HFFc6 (cell line): ENCODE results near the gene FAM168A. TPM values are rescaled to one million over a fixed set of nuclear protein-coding genes. Genes with fewer than 3 reads are reported as not detected.

Experiments
- DNase-seq: peaks from one replicate; pipeline ENCODE4 v3.0.0-alpha.2; 2018
- H3K27ac Mint-ChIP-seq: 2 replicates; pipeline ENCODE4 v1.8.0; 2020; ENCODE audit warnings: mild to moderate bottlenecking, mixed read lengths
- H3K27me3 Mint-ChIP-seq: 2 replicates; pipeline ENCODE4 v1.8.0; 2021; ENCODE audit warnings: mild to moderate bottlenecking, moderate library complexity, mixed read lengths; ENCODE audit not compliant: insufficient read depth
- H3K36me3 Mint-ChIP-seq: 2 replicates; pipeline ENCODE4 v1.8.0; 2021; ENCODE audit warnings: low read depth, mixed read lengths
- H3K4me1 Mint-ChIP-seq: 2 replicates; pipeline ENCODE4 v1.8.0; 2020; ENCODE audit warnings: low read depth, mixed read lengths
- H3K4me3 Mint-ChIP-seq: 2 replicates; pipeline ENCODE4 v1.8.0; 2020; ENCODE audit warnings: mild to moderate bottlenecking, moderate library complexity, mixed read lengths
- H3K9me3 Mint-ChIP-seq: 2 replicates; pipeline ENCODE4 v1.8.0; 2020; ENCODE audit warnings: mild to moderate bottlenecking, mixed read lengths
- total RNA-seq, 6 experiments: library from RNA; stranded (reverse); fragmentation: NEBNext Ultra II Directional; extraction: Animal tissue kit (Norgen Biotek cat#: 25700); gene quantifications; 2 replicates in 1 of 6; 3 replicates in 5 of 6; pipeline ENCODE4 v1.2.3, GENCODE V29; 2021
- TF ChIP-seq, protein P1 (sequence below): fragments of 200-600 bp; sonication (generic); IDR thresholded peaks from 2 replicates; pipeline ENCODE4 v1.5.0; 2021; ENCODE audit warnings: antibody characterized with exemption, mild to moderate bottlenecking

FAM168A gene
- total RNA-seq, 6 experiments from 2014 or later = 32.6 to 40.1 (median 38.8) TPM

DNA sequence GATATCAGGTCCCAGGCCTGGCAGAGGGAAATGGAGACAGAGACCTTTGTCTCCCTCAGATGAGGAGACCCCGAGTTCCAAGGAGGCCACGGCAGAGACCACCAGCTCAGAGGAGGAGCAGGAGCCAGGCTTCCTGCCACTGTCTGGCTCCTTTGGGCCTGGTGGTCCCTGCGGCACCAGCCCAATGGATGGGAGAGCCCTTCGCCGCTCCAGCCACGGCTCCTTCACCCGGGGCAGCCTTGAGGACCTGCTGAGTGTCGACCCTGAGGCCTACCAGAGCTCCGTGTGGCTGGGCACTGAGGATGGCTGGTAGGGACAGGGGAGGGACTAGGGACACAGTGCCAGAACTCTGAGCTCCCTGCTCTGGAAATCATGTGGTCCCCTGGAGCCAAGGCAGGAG is 234.8 kb downstream of the FAM168A start:
- peaks cover 11% of the 10 kb centered on the region for H3K27me3 Mint-ChIP-seq
- H3K36me3 Mint-ChIP-seq = peaks cover 26% of the 10 kb centered on the region
- no peak for DNase-seq
- H3K27ac Mint-ChIP-seq = no peak overlapping the region
- peaks cover 9% of the 10 kb centered on the region for H3K4me1 Mint-ChIP-seq
- no peak overlapping the region for H3K4me3 Mint-ChIP-seq
- no peaks in the 10 kb centered on the region for H3K9me3 Mint-ChIP-seq
- TF ChIP-seq, protein P1, sequence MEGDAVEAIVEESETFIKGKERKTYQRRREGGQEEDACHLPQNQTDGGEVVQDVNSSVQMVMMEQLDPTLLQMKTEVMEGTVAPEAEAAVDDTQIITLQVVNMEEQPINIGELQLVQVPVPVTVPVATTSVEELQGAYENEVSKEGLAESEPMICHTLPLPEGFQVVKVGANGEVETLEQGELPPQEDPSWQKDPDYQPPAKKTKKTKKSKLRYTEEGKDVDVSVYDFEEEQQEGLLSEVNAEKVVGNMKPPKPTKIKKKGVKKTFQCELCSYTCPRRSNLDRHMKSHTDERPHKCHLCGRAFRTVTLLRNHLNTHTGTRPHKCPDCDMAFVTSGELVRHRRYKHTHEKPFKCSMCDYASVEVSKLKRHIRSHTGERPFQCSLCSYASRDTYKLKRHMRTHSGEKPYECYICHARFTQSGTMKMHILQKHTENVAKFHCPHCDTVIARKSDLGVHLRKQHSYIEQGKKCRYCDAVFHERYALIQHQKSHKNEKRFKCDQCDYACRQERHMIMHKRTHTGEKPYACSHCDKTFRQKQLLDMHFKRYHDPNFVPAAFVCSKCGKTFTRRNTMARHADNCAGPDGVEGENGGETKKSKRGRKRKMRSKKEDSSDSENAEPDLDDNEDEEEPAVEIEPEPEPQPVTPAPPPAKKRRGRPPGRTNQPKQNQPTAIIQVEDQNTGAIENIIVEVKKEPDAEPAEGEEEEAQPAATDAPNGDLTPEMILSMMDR = no peak

DNA sequence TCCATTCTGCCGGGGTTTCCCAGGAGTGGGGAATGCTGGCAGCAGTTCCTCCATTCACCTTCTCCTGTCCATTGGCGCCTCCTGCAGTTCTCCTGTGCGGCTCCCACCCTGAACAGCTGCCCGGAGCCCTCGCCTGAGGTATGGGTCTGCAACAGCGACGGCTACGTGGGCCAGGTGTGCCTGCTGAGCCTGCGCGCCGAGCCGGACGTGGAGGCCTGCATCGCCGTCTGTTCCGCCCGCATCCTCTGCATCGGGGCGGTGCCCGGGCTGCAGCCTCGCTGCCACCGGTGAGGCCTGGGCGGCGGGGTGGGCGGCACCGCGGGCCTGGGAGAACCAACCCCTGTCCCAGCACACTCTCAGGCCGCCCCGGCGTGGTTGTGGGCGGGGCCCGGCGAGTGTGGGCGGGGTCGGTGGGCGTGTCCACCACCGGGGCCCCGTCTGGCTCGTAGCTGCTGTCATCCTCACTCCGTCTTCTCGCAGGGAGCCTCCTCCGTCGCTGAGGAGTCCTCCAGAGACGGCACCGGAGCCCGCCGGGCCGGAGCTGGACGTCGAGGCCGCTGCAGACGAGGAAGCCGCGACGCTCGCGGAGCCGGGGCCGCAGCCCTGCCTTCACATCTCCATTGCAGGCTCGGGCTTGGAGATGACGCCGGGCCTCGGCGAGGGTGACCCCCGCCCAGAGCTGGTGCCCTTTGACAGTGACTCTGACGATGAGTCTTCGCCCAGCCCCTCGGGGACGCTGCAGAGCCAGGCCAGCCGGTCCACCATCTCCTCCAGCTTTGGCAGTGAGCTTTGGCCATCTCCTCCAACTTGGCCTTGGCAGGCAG is 235.7 kb downstream of the FAM168A start:
- Mint-ChIP-seq H3K9me3 (no peaks in the 10 kb centered on the region), H3K27ac (peak overlapping the region; percentile 26; the same call in 1 of the 2 replicates), H3K36me3 (peaks cover 26% of the 10 kb centered on the region), H3K4me1 (peaks cover 17% of the 10 kb centered on the region), H3K4me3 (no peak overlapping the region), H3K27me3 (peaks cover 11% of the 10 kb centered on the region)
- TF ChIP-seq, protein P1 = no peak
- no peak for DNase-seq

DNA sequence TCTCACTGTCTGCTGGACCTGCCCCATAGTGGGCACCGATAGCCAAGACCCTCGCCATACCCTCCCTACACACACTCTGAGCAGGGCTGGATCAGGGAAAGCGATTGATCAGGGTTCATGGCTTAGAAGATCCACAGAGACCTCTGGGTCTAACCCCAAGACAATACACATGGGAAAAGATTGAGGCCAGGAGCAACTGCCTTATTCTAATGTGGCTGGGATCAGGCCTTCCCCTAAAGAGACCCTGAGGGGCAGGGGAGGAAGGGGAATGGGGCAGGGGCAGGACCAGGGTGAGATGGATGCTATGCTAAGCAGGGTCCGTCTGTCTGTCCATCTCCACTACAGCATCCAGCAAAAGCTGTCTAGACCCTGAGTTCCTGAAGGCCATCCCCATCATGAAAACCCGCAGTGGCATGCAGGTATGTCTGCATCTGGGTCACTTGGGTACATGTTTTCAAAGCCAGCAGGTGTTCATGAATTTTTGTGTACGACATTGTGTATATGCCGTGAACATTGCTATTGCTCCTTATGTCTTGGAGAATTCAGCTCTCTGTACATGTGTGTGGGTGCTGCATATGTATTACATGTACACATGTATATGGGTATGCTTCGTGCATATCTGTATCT is 237.1 kb downstream of the FAM168A start:
- H3K27me3 Mint-ChIP-seq = peaks cover 11% of the 10 kb centered on the region
- H3K4me3 Mint-ChIP-seq = no peak overlapping the region
- peaks cover 22% of the 10 kb centered on the region for H3K36me3 Mint-ChIP-seq

DNA sequence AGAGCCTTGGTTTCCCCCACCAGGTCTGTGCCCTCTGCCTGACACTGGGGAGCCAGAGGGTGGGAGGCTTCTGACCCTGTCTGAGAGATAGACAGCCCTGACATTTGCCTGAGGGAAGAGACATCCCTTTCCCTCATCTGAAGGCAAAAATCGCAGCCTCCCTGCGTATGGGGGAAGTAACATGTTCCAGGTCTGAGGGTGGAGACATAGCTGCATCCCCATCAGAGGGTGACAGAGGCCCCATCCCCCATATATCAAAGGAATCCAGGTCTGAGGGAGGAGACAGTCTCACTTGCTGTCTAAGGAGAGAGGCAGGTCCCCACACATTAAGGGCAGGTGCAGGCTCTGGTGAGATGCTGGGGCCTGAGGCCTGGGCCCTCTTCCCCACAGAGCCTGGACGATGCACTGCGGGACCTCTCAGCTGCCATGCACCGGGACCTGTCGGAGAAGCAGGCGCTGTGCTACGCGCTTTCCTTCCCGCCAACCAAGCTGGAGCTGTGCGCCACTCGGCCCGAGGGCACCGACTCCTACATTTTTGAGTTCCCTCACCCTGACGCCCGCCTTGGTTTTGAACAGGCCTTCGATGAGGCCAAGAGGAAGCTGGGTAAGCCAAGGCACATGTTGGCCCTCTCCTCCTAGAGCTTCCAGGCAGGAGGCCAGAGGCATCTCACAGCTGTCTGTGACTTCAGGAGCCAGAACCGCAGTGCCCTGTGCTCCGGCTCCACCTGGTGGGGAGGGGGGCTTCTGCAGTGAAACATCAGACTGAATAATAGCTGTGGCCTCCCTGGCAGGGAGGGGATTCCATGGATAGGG is 237.8 kb downstream of the FAM168A start:
- DNase-seq = no peak

More for the DNA sequence above, 237.1 kb downstream of the FAM168A start:
- no peak for DNase-seq
- Mint-ChIP-seq H3K27ac (peak overlapping the region; percentile 49), H3K4me1 (peaks cover 17% of the 10 kb centered on the region), H3K9me3 (no peaks in the 10 kb centered on the region)
- TF ChIP-seq, protein P1 = peak; percentile 24; the same call in 1 of the 2 replicates

DNA sequence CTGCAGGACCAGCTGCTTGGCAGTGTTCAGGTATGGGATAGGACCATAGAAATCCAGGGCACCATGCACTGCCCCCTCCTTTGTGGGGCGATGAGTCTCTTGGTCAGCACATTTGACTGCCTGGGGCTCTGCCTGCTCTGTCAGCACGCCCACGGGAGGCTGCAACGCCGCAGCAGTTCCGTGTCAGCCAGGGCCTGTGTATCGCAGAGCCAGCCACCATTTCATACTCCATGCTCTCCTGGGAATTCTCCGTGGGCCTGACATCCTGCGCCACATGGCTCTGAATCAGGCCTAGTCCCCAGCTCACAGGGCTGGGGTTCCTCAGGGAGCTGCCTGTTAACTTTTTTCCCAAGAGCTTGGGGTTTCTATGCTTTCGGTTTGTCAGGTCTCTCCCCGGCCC is 238.6 kb downstream of the FAM168A start:
- TF ChIP-seq, protein P1 = no peak
- Mint-ChIP-seq H3K27me3 (peaks cover 11% of the 10 kb centered on the region), H3K4me1 (peaks cover 17% of the 10 kb centered on the region), H3K27ac (peak overlapping the region; percentile 64), H3K36me3 (peaks cover 26% of the 10 kb centered on the region), H3K4me3 (no peak overlapping the region), H3K9me3 (no peaks in the 10 kb centered on the region)
- no peak for DNase-seq

More for the DNA sequence above, 237.8 kb downstream of the FAM168A start:
- Mint-ChIP-seq H3K4me1 (peaks cover 17% of the 10 kb centered on the region), H3K27ac (peak overlapping the region; percentile 64), H3K27me3 (peaks cover 11% of the 10 kb centered on the region), H3K9me3 (no peaks in the 10 kb centered on the region), H3K36me3 (peaks cover 20% of the 10 kb centered on the region), H3K4me3 (no peak overlapping the region)
- TF ChIP-seq, protein P1 = peak; percentile 74
